Skeletal muscle satellite cell (primary cell): ENCODE results near the gene NQO2. TPM values are rescaled to one million over a fixed set of nuclear protein-coding genes. Genes with fewer than 3 reads are reported as not detected.

ENCODE experiments used
- small RNA-seq: library from RNA; depleted of rRNA; stranded (forward); fragments of <200 nt; gene quantifications from one replicate; pipeline ENCODE3, GENCODE V24; 2012

NQO2 gene

Small RNA genes lying within 50 kb of the gene (small RNA-seq; reads per million reads assigned to genes)
- gene AL133351.4: not detected
